DND-41 (cell line): ENCODE data around the gene SLC10A7.

Experiments used
- CTCF ChIP-seq: IDR thresholded peaks from 2 replicates; pipeline ENCODE4 v1.5.1; 2012; ENCODE audit warnings: borderline replicate concordance, low read length, moderate library complexity, mild to moderate bottlenecking; ENCODE audit not compliant: poor library complexity, severe bottlenecking; ENCODE audit errors: extremely low read depth
- EZH2 ChIP-seq: IDR thresholded peaks from 3 replicates; pipeline ENCODE4 v1.6.1; 2012; ENCODE audit warnings: borderline replicate concordance, low read depth, mild to moderate bottlenecking, moderate library complexity, low read length, inconsistent platforms; ENCODE audit not compliant: severe bottlenecking

GRCh38 chr4:146275370-146275769, 246.4 kb downstream of the SLC10A7 start:
- TF ChIP-seq CTCF (no peak), EZH2 (no peak)
